GM21576 (cell line): ENCODE data around the gene SNCB.

ENCODE experiments used
- ATAC-seq: cut with Tn5 transposase; IDR thresholded peaks from one replicate; pipeline ENCODE4 v1.9.1; 2021; ENCODE audit warnings: mild to moderate bottlenecking, moderate library complexity; ENCODE audit not compliant: unreplicated experiment

Gene SNCB

GRCh38 chr5:176644878-176645670 is 14.7 kb upstream of the SNCB start:
- no peak for ATAC-seq

- no peak for ATAC-seq
Observed at GRCh38 chr5:176644294-176644693, 14.0 kb upstream of the SNCB start.

- ATAC-seq = no peak
Observed at GRCh38 chr5:176643491-176644219, 13.3 kb upstream of the SNCB start.

GRCh38 chr5:176642675-176643490 is 12.5 kb upstream of the SNCB start:
- no peak for ATAC-seq

- ATAC-seq = no peak
Observed at GRCh38 chr5:176640616-176641015, 10.3 kb upstream of the SNCB start.

GRCh38 chr5:176639981-176640380 is 9.6 kb upstream of the SNCB start:
- ATAC-seq = no peak

- no peak for ATAC-seq
Observed at GRCh38 chr5:176639208-176639607, 8.9 kb upstream of the SNCB start.

- no peak for ATAC-seq
Observed at GRCh38 chr5:176638437-176638836, 8.1 kb upstream of the SNCB start.

GRCh38 chr5:176637556-176637955 is 7.2 kb upstream of the SNCB start:
- no peak for ATAC-seq

- no peak for ATAC-seq
Observed at GRCh38 chr5:176636426-176636825, 6.1 kb upstream of the SNCB start.

GRCh38 chr5:176633598-176633997 is 3.3 kb upstream of the SNCB start:
- ATAC-seq = no peak

- ATAC-seq = no peak
Observed at GRCh38 chr5:176632745-176633144, 2.4 kb upstream of the SNCB start.

GRCh38 chr5:176631383-176632200 is 1.3 kb upstream of the SNCB start:
- no peak for ATAC-seq

GRCh38 chr5:176630681-176631222 is 418 bp upstream of the SNCB start:
- no peak for ATAC-seq

- ATAC-seq = no peak
Observed at GRCh38 chr5:176629317-176629852, 949 bp downstream of the SNCB start.

GRCh38 chr5:176628406-176629228 is 1.7 kb downstream of the SNCB start:
- no peak for ATAC-seq

- no peak for ATAC-seq
Observed at GRCh38 chr5:176627582-176627981, 2.8 kb downstream of the SNCB start.

GRCh38 chr5:176626876-176627236 is 3.5 kb downstream of the SNCB start:
- ATAC-seq = no peak
